ENCODE measurements around the gene KRTAP15-1.

KRTAP15-1 gene

GRCh38 chr21:30439975-30440374 lies at the start of gene KRTAP15-1:
Gene KRTAP15-1, plus strand, starts transcription at chr21:30440275. Its CDS starts 53 bp downstream, at chr21:30440328.
- no peak for DNase-seq

GRCh38 chr21:30391492-30392025 lies 48.5 kb upstream of the KRTAP15-1 start:
- no peak for DNase-seq

GRCh38 chr21:30395731-30396130 lies 44.3 kb upstream of the KRTAP15-1 start, which contains the start of gene KRTAP13-1:
Gene KRTAP13-1, plus strand, starts transcription at chr21:30396031. Its CDS starts 56 bp downstream, at chr21:30396087.
- no peak for DNase-seq

- no peak for DNase-seq
Observed at GRCh38 chr21:30408782-30409494, 31.1 kb upstream of the KRTAP15-1 start.

- DNase-seq: no peak
Observed at GRCh38 chr21:30415993-30416392, 24.1 kb upstream of the KRTAP15-1 start.

- DNase-seq: no peak
Observed at GRCh38 chr21:30425826-30426225, 14.2 kb upstream of the KRTAP15-1 start, which contains the start of gene KRTAP13-3. Gene KRTAP13-3, minus strand, starts transcription at chr21:30425926. Its CDS starts 14 bp downstream, at chr21:30425912.

- no peak for DNase-seq
Observed at GRCh38 chr21:30426731-30427130, 13.3 kb upstream of the KRTAP15-1 start.

- DNase-seq: no peak
Observed at GRCh38 chr21:30430170-30430655, 9.9 kb upstream of the KRTAP15-1 start, which contains the start of gene KRTAP13-4. Gene KRTAP13-4, plus strand, starts transcription at chr21:30430220. Its CDS starts 56 bp downstream, at chr21:30430276.

- DNase-seq: no peak
Observed at GRCh38 chr21:30434033-30434631, 5.9 kb upstream of the KRTAP15-1 start.

- no peak for DNase-seq
Observed at GRCh38 chr21:30437010-30437565, 3.0 kb upstream of the KRTAP15-1 start.

GRCh38 chr21:30443226-30443625 lies 3.2 kb downstream of the KRTAP15-1 start:
- no peak for DNase-seq

GRCh38 chr21:30444204-30444603 lies 4.1 kb downstream of the KRTAP15-1 start:
- no peak for DNase-seq

- DNase-seq: no peak
Observed at GRCh38 chr21:30447056-30447455, 7.0 kb downstream of the KRTAP15-1 start.

- no peak for DNase-seq
Observed at GRCh38 chr21:30448514-30448913, 8.4 kb downstream of the KRTAP15-1 start.

- no peak for DNase-seq
Observed at GRCh38 chr21:30463713-30464112, 23.6 kb downstream of the KRTAP15-1 start.

GRCh38 chr21:30468900-30469714 lies 29.0 kb downstream of the KRTAP15-1 start:
- DNase-seq: no peak

GRCh38 chr21:30478004-30478403 lies 37.9 kb downstream of the KRTAP15-1 start:
- no peak for DNase-seq

- no peak for DNase-seq
Observed at GRCh38 chr21:30479259-30479658, 39.2 kb downstream of the KRTAP15-1 start.

- DNase-seq: no peak
Observed at GRCh38 chr21:30480145-30480544, 40.1 kb downstream of the KRTAP15-1 start, which contains the start of gene KRTAP19-1. Gene KRTAP19-1, minus strand, starts transcription at chr21:30480367. Its CDS starts 50 bp downstream, at chr21:30480317.

- no peak for DNase-seq
Observed at GRCh38 chr21:30482130-30482529, 42.1 kb downstream of the KRTAP15-1 start.

GRCh38 chr21:30486180-30486579 lies 46.1 kb downstream of the KRTAP15-1 start:
- DNase-seq: no peak

- no peak for DNase-seq
Observed at GRCh38 chr21:30487336-30487735, 47.3 kb downstream of the KRTAP15-1 start, which contains the start of gene KRTAP19-2. Gene KRTAP19-2, minus strand, starts transcription at chr21:30487436. Its CDS starts 88 bp downstream, at chr21:30487348.

Data from right forelimb (tissue), 1 donor.